Effector memory CD8-positive, alpha-beta T cell (primary cell): ENCODE results near the gene ICOSLG.
"Not testable (repeated sequence)": the region's sequence is repeated elsewhere in the genome, so short reads cannot be mapped to it uniquely, and the experiment has no call there.

Source experiments
- ATAC-seq: fragments of 150-1000 bp; cut with Tn5 transposase; replicated peaks from 2 replicates; pipeline ENCODE4 v1.10.0; 2021; ENCODE audit warnings: mild to moderate bottlenecking, moderate library complexity
- DNase-seq, 3 experiments: peaks; one replicate each; pipeline ENCODE4 v3.0.0; 2021
- H3K27ac Mint-ChIP-seq, 2 donors: one replicate each; pipeline ENCODE4 v1.8.0; 2022; ENCODE audit warnings: mild to moderate bottlenecking in 2 of 2, mixed read lengths in 2 of 2, moderate library complexity in 2 of 2
- H3K27me3 Mint-ChIP-seq, 2 donors: one replicate each; pipeline ENCODE4 v1.8.0; 2022; ENCODE audit warnings: mixed read lengths in 2 of 2
- H3K36me3 Mint-ChIP-seq: one replicate; pipeline ENCODE4 v1.8.0; 2022; ENCODE audit warnings: mild to moderate bottlenecking, moderate library complexity, mixed read lengths; ENCODE audit not compliant: insufficient read depth
- H3K4me1 Mint-ChIP-seq, 2 donors: one replicate each; pipeline ENCODE4 v1.8.0; 2022; ENCODE audit warnings: low read depth in 2 of 2, mixed read lengths in 2 of 2
- H3K4me3 Mint-ChIP-seq, 2 donors: one replicate each; pipeline ENCODE4 v1.8.0; 2022; ENCODE audit warnings: mild to moderate bottlenecking in 2 of 2, mixed read lengths in 2 of 2, moderate library complexity in 2 of 2
- H3K9me3 Mint-ChIP-seq, 2 donors: one replicate each; pipeline ENCODE4 v1.8.0; 2022; ENCODE audit warnings: mixed read lengths in 2 of 2
- total RNA-seq, 9 experiments: gene quantifications; one replicate each; lab custom pipeline; 2026; lab: John Stamatoyannopoulos, UW

The ICOSLG gene, protein sequence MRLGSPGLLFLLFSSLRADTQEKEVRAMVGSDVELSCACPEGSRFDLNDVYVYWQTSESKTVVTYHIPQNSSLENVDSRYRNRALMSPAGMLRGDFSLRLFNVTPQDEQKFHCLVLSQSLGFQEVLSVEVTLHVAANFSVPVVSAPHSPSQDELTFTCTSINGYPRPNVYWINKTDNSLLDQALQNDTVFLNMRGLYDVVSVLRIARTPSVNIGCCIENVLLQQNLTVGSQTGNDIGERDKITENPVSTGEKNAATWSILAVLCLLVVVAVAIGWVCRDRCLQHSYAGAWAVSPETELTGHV
- total RNA-seq, result 0 to 1.3 (median 0.42) reads per million in 9 experiments

DNA sequence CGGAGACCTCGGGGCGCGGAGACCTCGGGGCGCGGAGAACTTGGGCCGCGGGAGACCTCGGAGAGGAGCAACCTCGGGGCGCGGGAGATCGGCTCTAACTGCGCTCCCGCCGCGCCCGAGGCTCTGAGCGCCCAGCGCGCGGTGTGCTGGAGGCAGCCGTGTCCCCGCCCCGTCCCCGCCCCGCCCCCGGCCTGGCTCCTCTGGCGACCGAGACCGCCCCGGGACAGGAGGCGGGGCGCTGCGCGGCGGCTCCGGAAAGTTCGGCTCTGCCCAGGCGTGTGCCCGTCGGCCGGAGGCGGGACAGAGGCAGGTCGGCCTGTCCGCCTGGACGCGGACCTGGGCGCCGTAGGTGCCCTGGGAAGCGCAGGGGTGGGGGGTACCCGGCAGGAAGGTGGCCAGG is at the start of gene ICOSLG:
Gene ICOSLG, minus strand, starts transcription at position 102 of the 400 bp plus-strand sequence. CDS start 126 bp downstream, outside the sequence.
- DNase-seq, H3K27ac Mint-ChIP-seq, H3K4me3 Mint-ChIP-seq, H3K36me3 Mint-ChIP-seq, H3K9me3 Mint-ChIP-seq, H3K27me3 Mint-ChIP-seq, H3K4me1 Mint-ChIP-seq: not testable (repeated sequence)
- ATAC-seq, result peak; percentile 43

GRCh38 chr21:44289381-44290010 is 48.8 kb upstream of the ICOSLG start:
- DNase-seq (no peak), ATAC-seq (no peak)
- peaks cover 8% of the 10 kb centered on the region for H3K36me3 Mint-ChIP-seq
- H3K9me3 Mint-ChIP-seq, result no peaks in the 10 kb centered on the region
- peaks cover 6 to 36% of the 10 kb centered on the region in 2 donors for H3K27me3 Mint-ChIP-seq
- no peak overlapping the region for H3K27ac Mint-ChIP-seq
- peaks cover 0 to 18% of the 10 kb centered on the region in 2 donors for H3K4me1 Mint-ChIP-seq
- no peak overlapping the region for H3K4me3 Mint-ChIP-seq

DNA sequence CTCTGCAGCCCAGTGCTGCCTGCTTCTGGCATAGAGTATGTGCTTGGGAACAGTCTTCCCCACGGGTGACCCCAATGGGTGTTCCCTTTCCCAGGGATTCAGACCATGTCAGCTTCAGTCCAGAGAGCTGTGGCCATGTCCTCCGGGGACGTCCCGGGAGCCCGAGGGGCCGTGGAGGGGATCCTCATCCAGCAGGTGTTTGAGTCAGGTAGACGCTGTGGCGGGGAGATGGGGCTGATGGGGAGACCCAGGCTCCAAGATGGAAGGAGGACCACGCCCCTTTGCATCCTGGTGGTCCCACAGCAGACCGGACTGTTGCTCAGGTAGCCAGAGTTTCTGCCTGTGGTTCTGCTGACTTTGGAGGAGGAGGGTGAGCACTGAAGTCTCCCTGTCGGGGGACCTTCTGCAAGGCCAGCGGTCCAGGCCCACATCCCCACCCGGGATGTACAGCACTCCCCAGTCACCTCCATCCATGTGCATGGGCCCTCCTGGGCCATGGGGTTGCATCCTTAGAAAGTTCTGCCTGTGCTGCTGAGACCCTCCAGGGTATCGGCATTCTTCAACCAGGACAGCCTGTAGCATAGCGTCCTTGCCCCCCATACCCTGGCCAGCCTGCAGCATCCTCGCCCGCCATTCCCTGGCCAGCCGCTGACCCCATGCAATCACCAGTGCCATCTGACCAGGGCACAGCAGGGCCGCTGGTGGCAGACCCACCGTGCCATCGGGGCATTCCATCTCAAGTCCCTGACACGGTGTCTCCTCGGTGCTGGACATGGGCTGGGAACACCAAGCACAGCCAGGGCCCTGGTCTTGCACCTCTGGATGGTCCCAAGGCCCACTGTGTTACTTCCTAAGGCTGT is 47.7 kb upstream of the ICOSLG start:
- H3K36me3 Mint-ChIP-seq, result peaks cover 3% of the 10 kb centered on the region
- no peak for ATAC-seq
- H3K4me3 Mint-ChIP-seq, result no peak overlapping the region
- H3K27me3 Mint-ChIP-seq, result peaks cover 6 to 36% of the 10 kb centered on the region in 2 donors
- H3K27ac Mint-ChIP-seq, result no peak overlapping the region
- H3K4me1 Mint-ChIP-seq, result peaks cover 0 to 16% of the 10 kb centered on the region in 2 donors
- no peak for DNase-seq
- no peaks in the 10 kb centered on the region for H3K9me3 Mint-ChIP-seq

GRCh38 chr21:44286716-44287632 is 46.2 kb upstream of the ICOSLG start:
- no peak for ATAC-seq
- H3K4me1 Mint-ChIP-seq, result peaks cover 0 to 11% of the 10 kb centered on the region in 2 donors
- H3K27me3 Mint-ChIP-seq, result peaks cover 6 to 31% of the 10 kb centered on the region in 2 donors

DNA sequence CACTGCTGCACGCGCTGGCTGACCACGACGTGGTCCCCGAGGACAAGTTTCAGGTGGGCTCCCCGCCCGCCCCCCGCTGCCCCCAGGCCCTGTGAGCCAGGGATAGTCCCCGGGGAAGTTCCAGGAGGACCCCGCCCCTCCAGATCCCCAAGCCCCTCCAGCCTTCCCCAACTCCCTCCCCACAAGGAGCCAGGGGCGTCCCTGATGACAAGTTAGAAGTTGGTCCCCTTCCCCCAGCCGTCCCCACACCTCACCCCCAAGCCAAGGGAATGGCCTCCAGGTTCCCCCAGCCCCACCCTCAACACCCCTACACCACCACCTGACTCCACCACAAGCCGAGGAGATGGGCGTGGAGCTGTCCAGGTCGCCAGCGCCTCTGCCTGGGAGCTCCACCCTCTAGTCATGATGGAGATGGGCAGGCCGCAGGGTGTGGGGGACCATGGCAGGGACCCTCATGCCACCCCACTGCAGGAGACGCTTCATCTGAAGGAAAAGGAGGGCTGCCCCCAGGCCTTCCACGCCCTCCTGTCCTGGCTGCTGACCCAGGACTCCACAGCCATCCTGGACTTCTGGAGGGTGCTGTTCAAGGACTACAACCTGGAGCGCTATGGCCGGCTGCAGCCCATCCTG is 45.5 kb upstream of the ICOSLG start:
- no peak overlapping the region for H3K4me3 Mint-ChIP-seq
- no peak overlapping the region for H3K27ac Mint-ChIP-seq
- H3K4me1 Mint-ChIP-seq, result peaks cover 0 to 11% of the 10 kb centered on the region in 2 donors
- H3K36me3 Mint-ChIP-seq, result peaks cover 3% of the 10 kb centered on the region
- H3K9me3 Mint-ChIP-seq, result no peaks in the 10 kb centered on the region
- peaks cover 6 to 30% of the 10 kb centered on the region in 2 donors for H3K27me3 Mint-ChIP-seq
- no peak for ATAC-seq
- no peak for DNase-seq

More at GRCh38 chr21:44286716-44287632, 46.2 kb upstream of the ICOSLG start:
- H3K4me3 Mint-ChIP-seq, result no peak overlapping the region
- no peak overlapping the region for H3K27ac Mint-ChIP-seq
- H3K9me3 Mint-ChIP-seq, result no peaks in the 10 kb centered on the region
- H3K36me3 Mint-ChIP-seq, result peaks cover 3% of the 10 kb centered on the region
- no peak for DNase-seq

- no peaks in the 10 kb centered on the region for H3K9me3 Mint-ChIP-seq
Measured at GRCh38 chr21:44285138-44285992, 44.6 kb upstream of the ICOSLG start, which contains the start of gene AIRE. AIRE (plus strand) TSS chr21:44285876; CDS start chr21:44286007, 131 bp downstream.

GRCh38 chr21:44283948-44284347 is 43.2 kb upstream of the ICOSLG start:
- no peak overlapping the region for H3K27ac Mint-ChIP-seq
- peaks cover 0 to 17% of the 10 kb centered on the region in 2 donors for H3K27me3 Mint-ChIP-seq
- peaks cover 0 to 3% of the 10 kb centered on the region in 2 donors for H3K4me1 Mint-ChIP-seq
- H3K4me3 Mint-ChIP-seq, result no peak overlapping the region
- ATAC-seq (no peak), DNase-seq (no peak)
- H3K36me3 Mint-ChIP-seq, result no peaks in the 10 kb centered on the region
- H3K9me3 Mint-ChIP-seq, result no peaks in the 10 kb centered on the region

More at GRCh38 chr21:44285138-44285992, 44.6 kb upstream of the ICOSLG start, which contains the start of gene AIRE:
- Mint-ChIP-seq H3K4me1 (peaks cover 0 to 7% of the 10 kb centered on the region in 2 donors), H3K4me3 (no peak within 1 kb of the TSS), H3K36me3 (peaks cover under 1% of the 10 kb centered on the region), H3K27ac (no peak within 1 kb of the TSS), H3K27me3 (peaks cover 3 to 26% of the 10 kb centered on the region in 2 donors)
- DNase-seq (no peak), ATAC-seq (no peak)

GRCh38 chr21:44283211-44283785 is 42.6 kb upstream of the ICOSLG start:
- not testable (repeated sequence) for H3K4me1 Mint-ChIP-seq, H3K4me3 Mint-ChIP-seq, ATAC-seq, DNase-seq, H3K27ac Mint-ChIP-seq, H3K36me3 Mint-ChIP-seq, H3K9me3 Mint-ChIP-seq
- peaks cover 0 to 10% of the 10 kb centered on the region in 2 donors for H3K27me3 Mint-ChIP-seq

GRCh38 chr21:44282370-44282769 is 41.6 kb upstream of the ICOSLG start:
- DNase-seq (no peak), ATAC-seq (no peak)
- Mint-ChIP-seq H3K4me1 (no peaks in the 10 kb centered on the region), H3K27me3 (peaks cover 0 to under 1% of the 10 kb centered on the region in 2 donors), H3K27ac (no peak overlapping the region), H3K36me3 (peaks cover 3% of the 10 kb centered on the region), H3K9me3 (no peaks in the 10 kb centered on the region), H3K4me3 (no peak overlapping the region)

DNA sequence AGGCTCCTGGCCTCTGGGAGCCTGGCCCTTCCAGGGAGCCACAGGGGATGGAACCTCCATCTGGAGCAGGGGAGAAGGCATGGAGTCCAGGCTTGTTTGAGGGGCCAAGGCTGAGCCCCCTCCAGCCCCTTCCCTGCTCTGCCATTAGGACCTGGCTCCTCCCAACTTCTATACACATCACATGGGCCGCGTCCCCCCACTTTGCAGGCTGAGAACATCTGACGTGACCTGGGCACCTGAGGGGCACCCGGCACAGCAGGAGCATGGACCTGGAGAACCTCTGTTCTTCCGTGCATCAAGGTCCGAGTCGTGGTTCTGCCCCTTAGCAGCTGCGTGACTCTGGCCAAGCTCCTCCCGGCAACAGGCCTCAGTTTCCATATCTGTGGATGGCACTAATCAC is 41.1 kb upstream of the ICOSLG start:
- DNase-seq, result no peak
- ATAC-seq, result no peak
- Mint-ChIP-seq H3K4me3 (no peak overlapping the region), H3K27me3 (no peaks in the 10 kb centered on the region), H3K9me3 (no peaks in the 10 kb centered on the region), H3K27ac (no peak overlapping the region), H3K4me1 (no peaks in the 10 kb centered on the region), H3K36me3 (peaks cover 3% of the 10 kb centered on the region)
